HL-60 (cell line): ENCODE results near the gene DNAJC17.

Source experiments
- DNase-seq, 2 experiments: peaks; one replicate each; pipeline ENCODE4 v3.0.0-alpha.2; 2010 to 2020; ENCODE audit warnings: low read depth in 1 of 2, low spot score in 1 of 2
- H3K27ac ChIP-seq: fragments of 250-450 bp; sonication (Bioruptor Pico); replicated peaks from 2 replicates; pipeline ENCODE4 v1.5.1; 2020; ENCODE audit warnings: mild to moderate bottlenecking, moderate library complexity
- H3K27me3 ChIP-seq: fragments of 250-450 bp; sonication (Bioruptor Pico); 2 replicates; pipeline ENCODE4 v1.5.1; 2021; ENCODE audit warnings: mild to moderate bottlenecking, moderate library complexity; ENCODE audit not compliant: insufficient read depth, poor library complexity, severe bottlenecking
- H3K4me3 ChIP-seq: replicated peaks from 2 replicates; pipeline ENCODE4 v1.5.1; 2011; ENCODE audit warnings: mild to moderate bottlenecking, control low read depth, low read length; ENCODE audit not compliant: insufficient read depth
- CTCF ChIP-seq: IDR thresholded peaks from one replicate; pipeline ENCODE4 v1.5.1; 2011; ENCODE audit warnings: low read length, control low read depth, inconsistent platforms; ENCODE audit not compliant: insufficient read depth
- GABPA ChIP-seq: IDR thresholded peaks from 2 replicates; pipeline ENCODE4 v1.6.1; 2012; ENCODE audit warnings: low read depth
- POLR2AphosphoS5 ChIP-seq: IDR thresholded peaks from 2 replicates; pipeline ENCODE4 v1.6.1; 2012; ENCODE audit warnings: low read depth
- REST ChIP-seq: IDR thresholded peaks from 2 replicates; pipeline ENCODE4 v1.6.1; 2012; ENCODE audit warnings: low read depth; ENCODE audit not compliant: insufficient replicate concordance
- SPI1 ChIP-seq: IDR thresholded peaks from 2 replicates; pipeline ENCODE4 v1.6.1; 2012; ENCODE audit warnings: low read depth, mild to moderate bottlenecking, borderline replicate concordance

Gene DNAJC17

GRCh38 chr15:40845511-40846284, 38.4 kb upstream of the DNAJC17 start:
- no peak overlapping the region for H3K27ac ChIP-seq
- TF ChIP-seq POLR2AphosphoS5: no peak

GRCh38 chr15:40845036-40845435, 37.8 kb upstream of the DNAJC17 start:
- TF ChIP-seq GABPA (no peak), SPI1 (no peak), REST (no peak), CTCF (no peak), POLR2AphosphoS5 (no peak)
- Histone ChIP-seq H3K27me3 (peaks cover 4% of the 10 kb centered on the region), H3K27ac (peak overlapping the region; percentile 48), H3K4me3 (peak overlapping the region; percentile 45)
- peak in 1 of 2 experiments; percentile 75 for DNase-seq

More at GRCh38 chr15:40845511-40846284, 38.4 kb upstream of the DNAJC17 start:
- peaks cover 4% of the 10 kb centered on the region for H3K27me3 ChIP-seq
- peak overlapping the region; percentile 45 for H3K4me3 ChIP-seq
- no peak for DNase-seq

GRCh38 chr15:40844696-40845030, 37.4 kb upstream of the DNAJC17 start:
- peak in 1 of 2 experiments; percentile 75 for DNase-seq
- no peak for TF ChIP-seq CTCF
- no peak for TF ChIP-seq REST
- no peak for TF ChIP-seq POLR2AphosphoS5
- no peak for TF ChIP-seq GABPA
- no peak for TF ChIP-seq SPI1
- peaks cover 4% of the 10 kb centered on the region for H3K27me3 ChIP-seq
- H3K4me3 ChIP-seq: peak overlapping the region; percentile 45
- peak overlapping the region; percentile 48 for H3K27ac ChIP-seq

- DNase-seq: peak in 1 of 2 experiments; percentile 40
- peaks cover 4% of the 10 kb centered on the region for H3K27me3 ChIP-seq
- TF ChIP-seq SPI1 (peak; percentile 52; the same call in 1 of the 2 replicates), CTCF (no peak)
- peak within 1 kb of the TSS; percentile 48 for H3K27ac ChIP-seq
- H3K4me3 ChIP-seq: peak within 1 kb of the TSS; percentile 45
Measured at GRCh38 chr15:40843885-40844695, 36.8 kb upstream of the DNAJC17 start, which contains the start of gene SPINT1. TSS of gene SPINT1 (plus strand) at chr15:40844048. CDS start at chr15:40844555, 507 bp downstream.
